K562 treated with DMSO at 1 percent for 24 hours (cell line): ENCODE results near the gene SDHAF3. TPM values are rescaled to one million over a fixed set of nuclear protein-coding genes. Genes with fewer than 3 reads are reported as not detected.

Source experiments
- total RNA-seq: library from RNA; unstranded; fragments of 300-600 nt; gene quantifications from 2 replicates; pipeline ENCODE4 v1.2.3, GENCODE V29; 2022; ENCODE audit warnings: low read depth; ENCODE audit not compliant: insufficient read depth

SDHAF3 gene
- 29.6 and 32.0 TPM in 2 replicates for total RNA-seq

DNA sequence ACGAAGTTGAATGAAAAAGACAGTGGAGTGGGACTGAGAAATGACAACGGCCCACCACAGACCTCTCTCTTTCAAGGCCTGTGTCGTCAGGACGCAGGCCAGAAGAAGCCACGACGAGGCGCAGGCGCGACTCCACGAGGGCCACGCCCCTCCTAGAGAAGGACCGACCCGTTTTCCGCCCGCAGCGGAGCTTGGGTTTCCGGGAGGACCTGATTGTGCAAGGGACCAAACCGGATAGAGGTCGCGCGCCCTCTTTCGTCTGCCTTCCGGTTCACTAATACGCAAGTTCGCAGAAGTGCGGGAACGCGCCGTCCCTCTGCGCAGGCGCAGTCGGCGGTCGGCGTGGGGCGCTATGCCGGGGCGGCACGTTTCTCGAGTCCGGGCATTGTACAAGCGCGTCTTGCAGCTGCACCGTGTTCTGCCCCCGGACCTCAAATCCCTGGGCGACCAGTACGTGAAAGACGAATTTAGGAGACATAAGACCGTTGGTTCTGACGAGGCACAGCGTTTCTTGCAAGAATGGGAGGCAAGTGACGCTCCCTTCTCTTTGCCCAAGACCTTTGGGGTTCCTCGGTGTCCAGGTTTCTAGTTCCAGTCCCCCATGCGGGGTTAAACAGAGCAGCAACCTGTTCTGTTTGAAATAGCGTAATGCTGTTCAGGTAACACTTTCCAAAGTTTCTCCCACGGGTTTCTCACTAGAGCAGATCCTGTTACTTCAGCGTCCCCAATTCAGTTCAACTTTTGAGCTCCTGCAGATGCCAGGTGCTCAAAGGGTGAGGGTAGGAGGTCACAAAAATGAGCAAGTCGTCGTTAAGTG, at the start of gene SDHAF3:
SDHAF3 (plus strand) TSS at position 327 of the 817 bp plus-strand sequence; CDS start at position 353, 26 bp downstream.

Other genes starting within 250 kb of the SDHAF3 start
- gene DLX6, start 112.1 kb upstream of the SDHAF3 start, total RNA-seq: not detected in 2 replicates
- gene DLX5, start 92.9 kb upstream of the SDHAF3 start, total RNA-seq: not detected in 2 replicates